HL-60/S4 treated with phorbol 12-myristate 13-acetate at 8.2 ng/mL for 4 days and 3 days (cell line): ENCODE data around the gene POLD1.
"Not testable (repeated sequence)": the region's sequence is repeated elsewhere in the genome, so short reads cannot be mapped to it uniquely, and the experiment has no call there.

Source experiments
- in situ Hi-C: fragments of 300-500 bp; cut with MboI; formaldehyde crosslinking; loops from 2 replicates; pipeline ENCODE4 v1.15.0; 2022; ENCODE audit warnings: low sequenced_read_pairs

POLD1 gene

DNA sequence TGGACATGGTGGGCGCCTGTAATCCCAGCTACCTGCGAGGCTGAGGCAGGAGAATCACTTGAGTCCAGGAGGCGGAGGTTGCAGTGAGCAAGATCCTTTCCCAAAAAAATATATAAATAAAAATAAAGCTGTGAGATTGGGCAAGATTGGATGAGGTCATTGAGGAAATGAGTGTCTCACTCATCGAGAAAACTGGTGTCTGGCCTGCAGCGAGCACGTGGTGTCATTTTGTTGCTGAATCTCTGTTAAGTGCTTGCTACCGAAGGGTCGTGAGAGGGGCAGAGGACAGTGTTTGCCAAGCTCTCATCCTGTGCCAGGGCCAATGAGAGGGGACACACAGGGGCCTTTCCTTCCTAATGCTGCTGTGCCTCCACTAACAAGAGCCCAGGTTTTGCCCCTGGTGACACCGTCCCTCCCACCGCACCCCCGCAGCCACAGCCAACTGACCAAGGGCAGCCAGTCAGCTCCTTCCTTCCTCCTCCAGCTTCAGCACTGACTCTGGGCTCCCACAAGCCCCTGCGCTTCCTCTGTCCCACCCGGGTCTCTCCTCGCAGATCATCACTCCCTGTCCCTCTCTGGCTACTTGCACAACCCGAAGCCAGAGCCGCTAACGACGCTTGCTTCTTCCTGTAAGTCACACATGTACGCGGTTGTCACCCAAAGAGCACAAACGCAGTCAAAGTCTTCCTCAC, 3.2 kb downstream of the POLD1 start:
- in situ Hi-C loops, result no loop called here

GRCh38 chr19:50387868-50388245, 3.7 kb downstream of the POLD1 start:
- in situ Hi-C loops, result no loop called here

- in situ Hi-C loops, result not testable (repeated sequence)
These were observed 6.1 kb downstream of the POLD1 start for GRCh38 chr19:50390295-50390694.

GRCh38 chr19:50390952-50391351, 6.8 kb downstream of the POLD1 start:
- in situ Hi-C loops, result not testable (repeated sequence)

DNA sequence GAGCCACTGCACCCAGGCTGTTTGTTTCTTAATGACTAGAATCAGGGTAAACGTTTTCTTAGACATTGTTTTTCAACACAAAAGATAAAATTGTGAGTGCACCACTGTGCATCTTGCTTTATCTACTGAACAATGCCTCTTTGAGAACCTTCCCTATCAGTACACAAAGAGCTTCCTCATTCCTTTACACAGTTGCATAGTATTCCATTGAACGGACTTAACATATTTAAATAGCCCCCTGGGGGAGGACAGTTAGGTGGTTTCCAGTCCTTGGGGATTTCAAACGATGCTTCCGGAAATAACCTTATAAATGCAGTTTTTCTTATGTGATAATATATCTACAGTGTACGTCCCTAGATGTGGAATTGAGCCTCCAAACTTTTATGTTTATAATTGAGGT, 8.6 kb downstream of the POLD1 start:
- in situ Hi-C loops, result no loop called here

- in situ Hi-C loops, result no loop called here
These were observed 9.4 kb downstream of the POLD1 start for GRCh38 chr19:50393589-50393988.

GRCh38 chr19:50394017-50394416, 9.9 kb downstream of the POLD1 start:
- in situ Hi-C loops, result no loop called here

DNA sequence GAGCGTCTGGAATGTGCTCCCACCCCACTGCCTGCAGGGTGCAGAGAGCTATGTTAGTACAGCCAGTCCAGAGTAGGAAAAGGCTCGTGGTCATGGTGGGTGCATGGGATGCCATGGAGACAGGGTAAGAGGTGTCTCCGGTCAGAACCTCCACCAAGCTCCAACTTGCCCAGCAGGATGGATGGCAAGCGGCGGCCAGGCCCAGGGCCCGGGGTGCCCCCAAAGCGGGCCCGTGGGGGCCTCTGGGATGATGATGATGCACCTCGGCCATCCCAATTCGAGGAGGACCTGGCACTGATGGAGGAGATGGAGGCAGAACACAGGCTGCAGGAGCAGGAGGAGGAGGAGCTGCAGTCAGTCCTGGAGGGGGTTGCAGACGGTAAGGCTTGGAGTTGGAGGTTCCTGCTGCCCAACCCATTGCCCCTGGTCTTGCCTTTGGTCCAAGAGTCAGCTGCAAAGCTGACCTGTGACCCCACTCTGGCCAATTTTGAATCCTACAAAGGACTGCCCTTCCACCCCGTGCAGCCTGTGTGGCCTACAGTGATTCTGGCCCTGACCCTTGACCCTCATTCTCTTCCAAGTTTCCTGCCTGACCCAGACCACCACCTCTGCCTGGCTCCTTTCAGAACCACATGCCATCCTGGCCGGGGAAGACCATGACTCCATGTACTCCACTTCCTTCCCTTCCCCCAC, 14.7 kb downstream of the POLD1 start:
- in situ Hi-C loops, result no loop called here

DNA sequence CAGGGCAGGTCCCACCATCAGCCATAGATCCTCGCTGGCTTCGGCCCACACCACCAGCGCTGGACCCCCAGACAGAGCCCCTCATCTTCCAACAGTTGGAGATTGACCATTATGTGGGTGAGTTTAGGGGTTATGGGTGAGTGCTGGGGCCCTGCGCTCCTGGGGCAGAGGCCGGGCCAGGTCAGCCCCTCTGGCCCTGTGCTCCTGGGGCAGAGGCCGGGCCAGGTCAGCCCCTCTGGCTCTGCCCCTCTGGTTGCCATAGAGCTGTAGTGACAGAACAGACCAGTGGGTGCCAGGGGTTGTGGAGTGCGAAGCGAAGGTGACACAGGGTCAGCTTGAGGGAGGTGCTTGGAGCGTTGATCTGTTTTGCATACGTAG, 15.2 kb downstream of the POLD1 start:
- in situ Hi-C loops, result no loop called here

DNA sequence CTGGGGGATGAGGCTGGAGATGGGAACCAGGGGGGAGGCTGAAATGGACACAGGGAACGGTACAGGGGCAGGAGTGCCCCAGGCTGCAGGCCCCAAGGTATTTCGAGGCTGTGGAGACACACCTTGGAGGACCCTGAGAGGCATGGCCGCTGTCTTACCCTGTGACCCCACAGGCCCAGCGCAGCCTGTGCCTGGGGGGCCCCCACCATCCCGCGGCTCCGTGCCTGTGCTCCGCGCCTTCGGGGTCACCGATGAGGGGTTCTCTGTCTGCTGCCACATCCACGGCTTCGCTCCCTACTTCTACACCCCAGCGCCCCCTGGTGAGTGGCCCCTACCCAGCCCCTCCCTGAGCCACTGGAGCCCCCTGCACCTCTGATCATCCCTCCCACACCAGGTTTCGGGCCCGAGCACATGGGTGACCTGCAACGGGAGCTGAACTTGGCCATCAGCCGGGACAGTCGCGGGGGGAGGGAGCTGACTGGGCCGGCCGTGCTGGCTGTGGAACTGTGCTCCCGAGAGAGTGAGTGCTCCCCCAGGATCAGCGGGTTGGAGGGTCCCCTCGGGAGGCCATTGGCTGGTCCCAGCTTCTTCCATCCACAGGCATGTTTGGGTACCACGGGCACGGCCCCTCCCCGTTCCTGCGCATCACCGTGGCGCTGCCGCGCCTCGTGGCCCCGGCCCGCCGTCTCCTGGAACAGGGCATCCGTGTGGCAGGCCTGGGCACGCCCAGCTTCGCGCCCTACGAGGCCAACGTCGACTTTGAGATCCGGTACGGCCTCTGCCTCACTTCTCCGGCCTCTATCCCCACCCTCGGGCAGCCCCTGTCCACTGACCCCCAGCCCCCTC, 17.7 kb downstream of the POLD1 start:
- in situ Hi-C loops, result no loop called here

- in situ Hi-C loops, result no loop called here
These were observed 18.6 kb downstream of the POLD1 start for GRCh38 chr19:50402544-50403301.

GRCh38 chr19:50406156-50406820, 22.1 kb downstream of the POLD1 start:
- in situ Hi-C loops, result no loop called here

DNA sequence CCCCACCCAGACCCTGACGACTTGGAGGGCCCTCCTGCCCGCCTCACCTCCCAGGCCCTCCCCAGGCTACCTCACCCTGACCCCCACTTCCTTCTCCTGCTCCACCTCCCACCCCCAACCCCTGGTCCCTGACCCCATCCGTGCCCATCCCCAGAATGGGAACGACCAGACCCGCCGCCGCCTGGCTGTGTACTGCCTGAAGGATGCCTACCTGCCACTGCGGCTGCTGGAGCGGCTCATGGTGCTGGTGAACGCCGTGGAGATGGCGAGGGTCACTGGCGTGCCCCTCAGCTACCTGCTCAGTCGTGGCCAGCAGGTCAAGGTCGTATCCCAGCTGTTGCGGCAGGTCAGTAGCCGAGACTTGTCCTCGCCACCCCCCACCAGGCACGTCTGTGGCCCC, 22.7 kb downstream of the POLD1 start:
- in situ Hi-C loops, result no loop called here

GRCh38 chr19:50409347-50409746, 25.2 kb downstream of the POLD1 start:
- in situ Hi-C loops, result no loop called here

DNA sequence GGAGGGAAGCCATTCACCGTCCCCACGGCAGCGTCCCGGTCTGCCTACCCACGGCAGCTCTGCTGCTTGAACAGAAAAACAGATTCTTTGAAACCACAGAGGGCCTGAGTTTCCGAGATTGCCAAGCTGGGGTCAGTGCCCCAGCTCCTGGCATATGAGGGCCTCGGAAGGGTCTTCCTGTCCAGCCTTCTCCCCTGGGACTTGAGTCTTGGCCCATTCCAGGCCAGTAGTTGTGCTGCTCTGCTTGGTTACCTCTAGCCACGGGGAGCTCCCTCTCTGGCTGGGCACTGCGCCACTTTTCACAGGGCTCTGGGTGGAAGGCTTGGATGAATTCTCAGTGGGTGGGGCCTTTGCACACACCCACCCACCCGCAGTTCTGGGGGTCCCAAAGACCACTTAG, 26.0 kb downstream of the POLD1 start:
- in situ Hi-C loops, result no loop called here

DNA sequence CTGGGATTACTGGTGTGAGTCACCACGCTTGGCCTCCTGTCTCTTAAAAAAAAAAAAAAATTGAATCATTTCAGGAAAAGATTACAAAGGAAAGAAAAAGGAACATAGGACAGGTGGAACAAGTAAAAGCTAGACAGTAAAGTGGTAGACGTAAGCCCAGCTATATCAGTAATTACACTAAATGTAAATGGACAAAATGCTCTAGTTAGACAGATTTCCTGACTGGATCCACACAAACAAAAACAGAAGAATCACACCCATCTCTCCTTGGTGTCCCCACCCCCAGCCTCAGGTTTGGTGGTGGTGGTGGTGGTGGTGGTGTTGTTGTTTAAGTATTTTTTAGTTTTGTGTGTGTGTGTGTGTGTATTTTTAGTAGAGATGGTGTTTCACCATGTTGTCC, 28.3 kb downstream of the POLD1 start:
- in situ Hi-C loops, result no loop called here

DNA sequence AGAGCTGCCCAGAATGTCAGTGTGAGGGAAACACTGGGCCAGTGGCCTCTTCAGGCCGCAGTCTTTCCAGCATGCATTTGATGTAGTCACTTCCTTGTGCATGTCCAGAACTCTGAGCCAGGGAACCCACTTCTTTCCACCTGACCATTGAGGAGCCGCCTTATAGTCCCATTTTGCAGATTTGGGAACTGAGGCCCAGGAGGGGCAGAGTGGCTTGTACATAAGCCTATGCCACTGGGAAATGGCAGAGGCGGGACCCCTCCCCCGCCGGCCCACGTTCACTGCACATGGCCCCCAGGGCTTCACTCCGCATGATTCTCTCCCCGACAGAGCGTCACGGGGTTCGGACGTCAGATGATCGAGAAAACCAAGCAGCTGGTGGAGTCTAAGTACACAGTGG, 28.9 kb downstream of the POLD1 start:
- in situ Hi-C loops, result no loop called here

DNA sequence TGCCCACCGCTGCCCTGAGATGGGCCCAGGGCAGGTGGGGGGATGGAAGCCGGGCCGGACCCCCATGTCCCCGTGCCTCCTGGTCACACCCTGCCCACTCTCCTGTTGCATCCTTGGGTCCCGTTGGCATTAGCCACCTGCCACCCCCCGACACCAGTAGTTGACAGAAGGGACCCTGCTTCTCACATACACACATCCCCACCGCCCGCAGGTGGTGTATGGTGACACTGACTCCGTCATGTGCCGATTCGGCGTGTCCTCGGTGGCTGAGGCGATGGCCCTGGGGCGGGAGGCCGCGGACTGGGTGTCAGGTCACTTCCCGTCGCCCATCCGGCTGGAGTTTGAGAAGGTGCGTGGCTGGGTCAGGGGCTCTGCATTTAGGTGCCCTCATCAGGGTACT, 29.4 kb downstream of the POLD1 start:
- in situ Hi-C loops, result no loop called here

- in situ Hi-C loops, result no loop called here
These were observed 30.9 kb downstream of the POLD1 start for GRCh38 chr19:50414864-50415660.

- in situ Hi-C loops, result no loop called here
These were observed 31.5 kb downstream of the POLD1 start for GRCh38 chr19:50415661-50416033.
